Measurements from ENCODE around the gene PLA2G4D.

GRCh38 chr15:42031198-42031915 is 63.0 kb downstream of the PLA2G4D start:
- TF ChIP-seq POLR2A (IDR thresholded peaks at IDR 0.05), result no peak
- no peak for TF ChIP-seq CTCF (IDR thresholded peaks at IDR 0.05)
